ENCODE data around the gene OR2A7.
"Not testable (repeated sequence)": the region's sequence is repeated elsewhere in the genome, so short reads cannot be mapped to it uniquely, and the experiment has no call there.

- not testable (repeated sequence) for TF ChIP-seq CTCF (IDR thresholded peaks at IDR 0.05); MYC (IDR thresholded peaks at IDR 0.05; ENCODE audit: borderline replicate concordance, low read length); HOXA7 (CRISPR knock-in tag; IDR thresholded peaks at IDR 0.05); ZSCAN20 (CRISPR knock-in tag; IDR thresholded peaks at IDR 0.05); POLR2A (IDR thresholded peaks at IDR 0.05; ENCODE audit: low read length); MAZ (IDR thresholded peaks at IDR 0.05; ENCODE audit: borderline replicate concordance, low read depth, low read length); SMC3 (IDR thresholded peaks at IDR 0.05); RAD21 (conservative IDR thresholded peaks at IDR 0.05 in 1 of 2, IDR thresholded peaks at IDR 0.05 in 1 of 2); RFX5 (IDR thresholded peaks at IDR 0.05); REST (IDR thresholded peaks at IDR 0.05); NR3C1 (IDR thresholded peaks at IDR 0.05); E2F6 (IDR thresholded peaks at IDR 0.05; ENCODE audit: borderline replicate concordance, low read depth); EP300 (IDR thresholded peaks at IDR 0.05)
These were observed 26.0 kb downstream of the OR2A7 start for GRCh38 chr7:144238530-144239082.
